Activated naive CD4-positive, alpha-beta T cell treated with anti-CD3 and anti-CD28 coated beads, Interleukin-2, amount 10 ng/mL, durations not matched to agents 5 hours and 36 hours (primary cell): ENCODE data around the gene TNS1. TPM values are rescaled to one million over a fixed set of nuclear protein-coding genes. Genes with fewer than 3 reads are reported as not detected.

Experiments
- microRNA-seq: library from miRNA; unstranded; fragments of <30 nt; microRNA quantifications from one replicate; pipeline ENCODE4 v1.2.0, GENCODE V29; 2022; ENCODE audit warnings: borderline microRNAs expressed, borderline replicate concordance
- total RNA-seq, 2 experiments: library from RNA; stranded (reverse); gene quantifications; one replicate each; pipeline ENCODE4 v1.2.3, GENCODE V29; 2021

The TNS1 gene
- total RNA-seq = 10 to 100 TPM in 1 of 2 experiments, 1 to 10 TPM in 1; 8.0 to 10.3 TPM

DNA sequence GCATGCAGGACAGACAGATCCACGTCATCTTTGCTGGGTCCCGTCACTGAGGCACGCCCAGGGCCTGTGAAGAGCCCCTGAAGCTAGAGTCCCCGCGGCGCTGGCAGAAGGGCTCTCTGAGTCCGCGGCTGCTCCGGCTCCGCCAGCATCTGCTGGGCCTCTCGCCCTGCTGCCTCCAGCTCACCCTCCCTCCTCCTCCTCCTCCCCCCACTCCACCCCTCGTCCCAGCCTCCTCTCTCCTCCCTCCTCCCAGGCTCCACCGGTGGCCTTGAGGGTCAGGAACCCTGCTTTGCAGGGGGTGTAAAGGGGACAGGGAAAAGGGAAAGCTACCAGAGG is at the start of gene TNS1:
TSS of gene TNS1 (minus strand) at position 151 of the 336 bp plus-strand sequence. CDS start at position 28, 123 bp downstream.

Small RNA genes within 50 kb of the gene (microRNA-seq; reads per million reads assigned to microRNA genes)
- gene MIR6809 = not detected

Other genes with a start within 250 kb of the TNS1 start
- under 1 TPM; 0.36 to 0.88 TPM for gene RUFY4, start 66.3 kb upstream of the TNS1 start, total RNA-seq
- gene CXCR2, start 123.0 kb upstream of the TNS1 start, total RNA-seq = under 1 TPM; 0.17 to 0.43 TPM
- gene CXCR1, start 164.0 kb upstream of the TNS1 start, total RNA-seq = under 1 TPM; 0.28 to 0.53 TPM
- gene ARPC2, start 214.2 kb upstream of the TNS1 start, total RNA-seq = 100 to 1,000 TPM; 621 to 635 TPM